Measurements from ENCODE around the gene METTL24.
"Not testable (repeated sequence)": the region's sequence is repeated elsewhere in the genome, so short reads cannot be mapped to it uniquely, and the experiment has no call there.

The METTL24 gene

DNA sequence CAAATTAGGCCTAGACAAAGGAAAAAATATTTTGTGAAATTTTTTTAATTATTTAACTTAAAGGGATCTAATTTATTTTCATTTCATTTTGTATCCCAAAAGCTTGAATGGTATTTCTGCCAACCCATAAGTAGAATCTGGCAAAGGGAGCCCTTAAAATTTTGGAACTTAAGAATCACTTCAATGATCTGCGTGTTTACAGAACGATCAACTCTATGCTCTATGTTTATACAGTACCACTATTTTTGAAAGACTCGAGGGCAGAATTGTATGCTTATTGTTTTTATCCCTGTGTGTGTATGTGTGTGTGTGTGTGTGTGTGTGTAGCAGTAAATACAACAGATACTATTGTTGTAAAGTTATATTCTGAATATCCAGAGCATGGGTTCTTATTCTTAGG is 39.2 kb downstream of the METTL24 start:
- H3K4me3 ChIP-seq (ENCODE audit: low read length), result no peak overlapping the region
- DNase-seq (ENCODE audit: low read depth), result no peak
- TF ChIP-seq, protein P1, sequence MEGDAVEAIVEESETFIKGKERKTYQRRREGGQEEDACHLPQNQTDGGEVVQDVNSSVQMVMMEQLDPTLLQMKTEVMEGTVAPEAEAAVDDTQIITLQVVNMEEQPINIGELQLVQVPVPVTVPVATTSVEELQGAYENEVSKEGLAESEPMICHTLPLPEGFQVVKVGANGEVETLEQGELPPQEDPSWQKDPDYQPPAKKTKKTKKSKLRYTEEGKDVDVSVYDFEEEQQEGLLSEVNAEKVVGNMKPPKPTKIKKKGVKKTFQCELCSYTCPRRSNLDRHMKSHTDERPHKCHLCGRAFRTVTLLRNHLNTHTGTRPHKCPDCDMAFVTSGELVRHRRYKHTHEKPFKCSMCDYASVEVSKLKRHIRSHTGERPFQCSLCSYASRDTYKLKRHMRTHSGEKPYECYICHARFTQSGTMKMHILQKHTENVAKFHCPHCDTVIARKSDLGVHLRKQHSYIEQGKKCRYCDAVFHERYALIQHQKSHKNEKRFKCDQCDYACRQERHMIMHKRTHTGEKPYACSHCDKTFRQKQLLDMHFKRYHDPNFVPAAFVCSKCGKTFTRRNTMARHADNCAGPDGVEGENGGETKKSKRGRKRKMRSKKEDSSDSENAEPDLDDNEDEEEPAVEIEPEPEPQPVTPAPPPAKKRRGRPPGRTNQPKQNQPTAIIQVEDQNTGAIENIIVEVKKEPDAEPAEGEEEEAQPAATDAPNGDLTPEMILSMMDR (conservative IDR thresholded peaks at IDR 0.05; ENCODE audit: low read depth, low read length), result no peak

DNA sequence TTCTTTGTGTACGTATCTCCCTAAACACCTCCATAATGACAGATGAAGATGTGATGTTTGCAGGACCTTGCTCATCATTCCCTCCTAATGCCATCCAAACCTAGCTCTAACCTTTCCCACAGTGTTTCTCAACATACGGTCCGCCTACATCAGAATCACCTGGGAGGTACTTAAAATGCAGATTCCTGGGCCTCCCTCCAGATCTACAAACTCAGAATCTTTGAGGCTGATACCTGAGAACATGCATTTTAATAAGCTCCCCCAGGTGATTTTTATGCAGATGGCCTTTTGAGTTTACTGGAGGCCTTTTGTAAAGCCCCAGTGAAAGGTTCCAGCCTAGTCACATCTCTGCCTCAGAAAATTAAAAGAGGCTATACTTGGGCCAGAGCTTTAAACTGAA is 40.5 kb downstream of the METTL24 start:
- TF ChIP-seq, protein P1 (conservative IDR thresholded peaks at IDR 0.05; ENCODE audit: low read depth, low read length), result no peak
- no peak overlapping the region for H3K4me3 ChIP-seq (ENCODE audit: low read length)
- DNase-seq (ENCODE audit: low read depth), result no peak

DNA sequence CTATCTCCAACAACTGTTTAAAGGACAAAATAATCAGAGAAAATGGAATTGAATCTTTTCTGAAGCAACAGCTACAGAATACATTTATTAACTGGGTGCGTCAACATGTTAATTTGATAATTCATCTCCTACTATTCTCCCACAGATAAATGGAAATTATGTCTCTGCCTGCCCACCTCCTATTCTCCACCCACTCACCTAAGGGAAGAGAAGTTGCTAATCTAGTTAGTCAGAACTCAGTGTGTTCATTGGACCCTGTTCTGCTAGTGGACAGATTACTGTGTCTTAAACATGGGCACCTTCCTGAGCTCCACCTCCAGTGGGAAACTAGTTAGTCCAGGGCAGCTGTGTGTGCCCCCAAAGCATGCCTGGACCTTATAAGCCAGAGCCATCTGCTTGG is 41.0 kb downstream of the METTL24 start:
- no peak for DNase-seq (ENCODE audit: low read depth)
- H3K4me3 ChIP-seq (ENCODE audit: low read length), result no peak overlapping the region
- TF ChIP-seq, protein P1 (conservative IDR thresholded peaks at IDR 0.05; ENCODE audit: low read depth, low read length), result no peak

DNA sequence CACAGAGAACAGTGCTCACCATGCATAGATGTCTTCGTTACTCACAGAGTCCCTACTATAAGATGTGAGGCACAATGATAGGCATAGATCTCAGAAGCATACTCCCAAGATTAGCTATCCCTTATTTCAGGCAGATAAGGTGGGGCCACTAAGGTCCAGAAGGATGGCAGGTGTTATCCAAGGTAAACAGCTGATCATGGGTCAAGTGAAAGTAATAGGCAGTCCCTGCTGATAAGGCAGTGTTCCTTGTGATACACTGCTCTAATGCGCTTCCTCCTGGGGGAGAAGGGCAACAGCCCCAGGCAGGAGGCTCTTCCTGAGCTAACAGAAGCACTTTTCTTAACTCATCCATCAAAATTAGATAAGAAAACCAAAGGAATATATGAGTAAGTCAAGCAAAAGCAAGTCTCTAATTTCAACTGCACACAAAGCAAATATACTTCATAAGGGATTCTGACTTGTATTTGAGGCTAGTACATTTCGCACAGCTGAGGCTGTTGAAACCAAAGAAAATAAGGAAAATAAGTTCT is 42.2 kb downstream of the METTL24 start:
- TF ChIP-seq, protein P1 (conservative IDR thresholded peaks at IDR 0.05; ENCODE audit: low read depth, low read length), result no peak
- DNase-seq (ENCODE audit: low read depth), result no peak
- H3K4me3 ChIP-seq (ENCODE audit: low read length), result no peak overlapping the region

DNA sequence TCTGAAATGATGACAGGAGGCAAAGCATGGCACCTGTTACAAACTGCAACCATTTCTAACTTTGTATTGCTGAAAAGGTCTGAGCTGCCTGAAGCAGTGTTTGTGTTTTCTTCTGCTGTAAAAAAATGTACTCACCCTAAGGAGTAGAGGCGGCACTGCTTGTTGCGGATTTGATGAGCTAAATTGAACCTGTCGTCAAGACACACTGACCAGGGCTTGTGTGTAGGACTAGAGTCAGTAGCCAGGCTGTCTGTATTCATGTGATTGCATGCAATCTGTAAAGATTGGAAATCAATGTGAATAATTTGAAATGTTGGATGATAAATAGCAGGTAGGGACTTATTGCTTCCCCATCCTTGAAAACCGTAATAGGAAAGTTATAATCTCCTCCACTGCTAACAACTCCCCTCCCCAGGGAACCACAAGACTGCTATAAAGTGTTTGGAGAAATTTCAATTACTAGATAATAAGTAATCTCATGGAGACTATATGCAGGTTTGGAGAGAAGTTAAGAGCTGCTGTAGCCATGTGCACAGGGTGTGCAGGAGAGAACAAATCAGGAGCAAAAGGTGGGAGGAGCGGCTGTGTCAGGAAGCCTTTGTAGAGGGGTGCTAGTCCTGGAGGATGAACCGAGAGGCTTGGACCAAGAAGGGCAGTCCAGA is 42.8 kb downstream of the METTL24 start:
- no peak for DNase-seq (ENCODE audit: low read depth)
- no peak overlapping the region for H3K4me3 ChIP-seq (ENCODE audit: low read length)
- TF ChIP-seq, protein P1 (conservative IDR thresholded peaks at IDR 0.05; ENCODE audit: low read depth, low read length), result no peak

GRCh38 chr6:110310861-110311446 is 47.2 kb downstream of the METTL24 start:
- no peak for DNase-seq (ENCODE audit: low read depth)

DNA sequence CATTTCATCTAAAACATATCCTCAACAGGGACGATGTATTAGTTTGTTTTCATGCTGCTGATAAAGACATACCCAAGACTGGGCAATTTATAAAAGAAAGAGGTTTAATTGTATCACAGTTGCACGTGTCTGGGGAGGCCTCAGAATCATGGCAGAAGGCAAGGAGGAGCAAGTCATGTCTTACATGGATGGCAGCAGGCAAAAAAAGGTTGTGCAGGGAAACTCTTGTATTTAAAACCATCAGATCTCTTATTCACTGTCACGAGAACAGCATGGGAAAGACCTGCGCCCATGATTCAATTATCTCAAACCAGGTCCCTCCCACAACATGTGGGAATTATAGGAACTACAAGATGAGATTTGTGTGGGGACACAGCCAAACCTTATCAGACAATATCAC is 48.7 kb downstream of the METTL24 start:
- DNase-seq (ENCODE audit: low read depth); H3K4me3 ChIP-seq (ENCODE audit: low read length): not testable (repeated sequence)

More at GRCh38 chr6:110310861-110311446, 47.2 kb downstream of the METTL24 start:
- no peak overlapping the region for H3K4me3 ChIP-seq (ENCODE audit: low read length)
- TF ChIP-seq, protein P1 (conservative IDR thresholded peaks at IDR 0.05; ENCODE audit: low read depth, low read length), result no peak
